Astrocyte (in vitro differentiated cells and primary cell): Measurements from ENCODE around the gene COX4I2. TPM values are rescaled to one million over a fixed set of nuclear protein-coding genes. Genes with fewer than 3 reads are reported as not detected.

Experiments
- DNase-seq: peaks from one replicate; pipeline ENCODE4 v3.0.0-alpha.2; 2010; ENCODE audit warnings: low read depth
- FAIRE-seq: peaks from 2 replicates; lab custom pipeline; 2011; peaks lifted over from hg19 to GRCh38; lab: Jason Lieb, UNC
- H2AFZ ChIP-seq: 2 replicates; pipeline ENCODE4 v1.6.0; 2012; ENCODE audit warnings: low read depth, low read length, inconsistent platforms
- H3K27ac ChIP-seq: 2 replicates; pipeline ENCODE4 v1.5.1; 2011; ENCODE audit warnings: low read depth, low read length, inconsistent platforms
- H3K27me3 ChIP-seq: 2 replicates; pipeline ENCODE4 v1.6.0; 2011; ENCODE audit warnings: low read length, inconsistent platforms; ENCODE audit not compliant: insufficient read depth
- H3K36me3 ChIP-seq: 2 replicates; pipeline ENCODE4 v1.5.1; 2011; ENCODE audit warnings: low read length, inconsistent platforms; ENCODE audit not compliant: insufficient read depth
- H3K4me1 ChIP-seq: 2 replicates; pipeline ENCODE4 v1.5.1; 2011; ENCODE audit warnings: low read length, inconsistent platforms; ENCODE audit not compliant: insufficient read depth
- H3K4me2 ChIP-seq: 2 replicates; pipeline ENCODE4 v1.6.0; 2012; ENCODE audit warnings: low read length, inconsistent platforms
- H3K4me3 ChIP-seq: 2 replicates; pipeline ENCODE4 v1.5.1; 2011; ENCODE audit warnings: low read depth, mild to moderate bottlenecking, low read length, inconsistent platforms; ENCODE audit not compliant: insufficient read depth
- H3K79me2 ChIP-seq: 2 replicates; pipeline ENCODE4 v1.6.0; 2012; ENCODE audit warnings: mild to moderate bottlenecking, low read length, inconsistent platforms; ENCODE audit not compliant: insufficient read depth
- H3K9ac ChIP-seq: 2 replicates; pipeline ENCODE4 v1.6.0; 2012; ENCODE audit warnings: mild to moderate bottlenecking, low read length, inconsistent platforms
- H3K9me3 ChIP-seq: 2 replicates; pipeline ENCODE4 v1.5.1; 2012; ENCODE audit warnings: low read depth, mild to moderate bottlenecking, low read length, inconsistent platforms; ENCODE audit not compliant: insufficient read depth
- H4K20me1 ChIP-seq: 2 replicates; pipeline ENCODE4 v1.6.0; 2012; ENCODE audit warnings: low read length, inconsistent platforms; ENCODE audit not compliant: insufficient read depth
- H3K27ac Mint-ChIP-seq: one replicate; pipeline ENCODE4 v1.8.0; 2021; ENCODE audit warnings: mild to moderate bottlenecking, mixed read lengths; ENCODE audit not compliant: unreplicated experiment
- H3K27me3 Mint-ChIP-seq: one replicate; pipeline ENCODE4 v1.8.0; 2021; ENCODE audit warnings: low read depth, mixed read lengths; ENCODE audit not compliant: unreplicated experiment
- H3K36me3 Mint-ChIP-seq: one replicate; pipeline ENCODE4 v1.8.0; 2021; ENCODE audit warnings: low read depth, mixed read lengths; ENCODE audit not compliant: unreplicated experiment
- H3K4me1 Mint-ChIP-seq: one replicate; pipeline ENCODE4 v1.8.0; 2021; ENCODE audit warnings: low read depth, mixed read lengths; ENCODE audit not compliant: unreplicated experiment
- H3K4me3 Mint-ChIP-seq: one replicate; pipeline ENCODE4 v1.8.0; 2021; ENCODE audit warnings: mild to moderate bottlenecking, moderate library complexity, mixed read lengths; ENCODE audit not compliant: unreplicated experiment
- H3K9me3 Mint-ChIP-seq: one replicate; pipeline ENCODE4 v1.8.0; 2021; ENCODE audit warnings: mild to moderate bottlenecking, mixed read lengths; ENCODE audit not compliant: unreplicated experiment
- CTCF ChIP-seq: IDR thresholded peaks from 2 replicates; pipeline ENCODE4 v1.5.1; 2011; ENCODE audit warnings: low read depth, mild to moderate bottlenecking, inconsistent platforms, low read length, moderate library complexity; ENCODE audit not compliant: insufficient read depth
- EZH2 ChIP-seq: IDR thresholded peaks from 2 replicates; pipeline ENCODE4 v1.6.1; 2012; ENCODE audit warnings: mild to moderate bottlenecking, low read length, inconsistent platforms; ENCODE audit not compliant: insufficient read depth
- total RNA-seq: library from RNA; stranded (reverse); gene quantifications from 2 replicates; pipeline ENCODE4 v1.2.1, GENCODE V29; 2021

COX4I2 gene
- total RNA-seq, 1 donor from 2014 or later, result not detected

GRCh38 chr20:31597481-31597855 is 40.2 kb upstream of the COX4I2 start:
- Histone ChIP-seq H3K4me3 (no peak overlapping the region), H4K20me1 (no peaks in the 10 kb centered on the region), H3K9ac (no peak overlapping the region), H3K79me2 (no peaks in the 10 kb centered on the region), H3K27ac (no peak overlapping the region), H3K36me3 (no peaks in the 10 kb centered on the region), H3K4me2 (no peak overlapping the region), H2AFZ (no peak overlapping the region), H3K9me3 (no peaks in the 10 kb centered on the region), H3K4me1 (peaks cover 27% of the 10 kb centered on the region), H3K27me3 (no peaks in the 10 kb centered on the region)
- Mint-ChIP-seq H3K27me3 (no peaks in the 10 kb centered on the region), H3K4me3 (no peak overlapping the region), H3K4me1 (peaks cover 11% of the 10 kb centered on the region), H3K27ac (no peak overlapping the region), H3K9me3 (peaks cover 4% of the 10 kb centered on the region), H3K36me3 (peaks cover 1% of the 10 kb centered on the region)
- DNase-seq, result no peak
- TF ChIP-seq EZH2 (no peak), CTCF (no peak)
- FAIRE-seq, result no peak

GRCh38 chr20:31602431-31602778 is 35.3 kb upstream of the COX4I2 start:
- Histone ChIP-seq H3K4me2 (peak overlapping the region; percentile 74), H4K20me1 (peaks cover 22% of the 10 kb centered on the region), H3K4me3 (no peak overlapping the region), H3K36me3 (no peaks in the 10 kb centered on the region), H3K27me3 (no peaks in the 10 kb centered on the region), H2AFZ (no peak overlapping the region), H3K9ac (peak overlapping the region; percentile 68), H3K4me1 (peaks cover 28% of the 10 kb centered on the region), H3K79me2 (peaks cover 29% of the 10 kb centered on the region), H3K9me3 (no peaks in the 10 kb centered on the region), H3K27ac (peak overlapping the region; percentile 98)
- peak overlapping the region; percentile 47 for H3K4me3 Mint-ChIP-seq
- no peaks in the 10 kb centered on the region for H3K27me3 Mint-ChIP-seq
- H3K4me1 Mint-ChIP-seq, result peaks cover 19% of the 10 kb centered on the region
- no peaks in the 10 kb centered on the region for H3K36me3 Mint-ChIP-seq
- no peak for FAIRE-seq
- peaks cover 4% of the 10 kb centered on the region for H3K9me3 Mint-ChIP-seq
- H3K27ac Mint-ChIP-seq, result peak overlapping the region; percentile 79
- TF ChIP-seq CTCF (no peak), EZH2 (no peak)
- DNase-seq, result no peak

GRCh38 chr20:31602779-31603441 is 34.8 kb upstream of the COX4I2 start:
- no peaks in the 10 kb centered on the region for H3K36me3 Mint-ChIP-seq
- H3K4me1 ChIP-seq, result peaks cover 33% of the 10 kb centered on the region
- peaks cover 31% of the 10 kb centered on the region for H3K79me2 ChIP-seq
- H3K27ac ChIP-seq, result peak overlapping the region; percentile 98
- H3K4me2 ChIP-seq, result peak overlapping the region; percentile 74
- H3K9me3 ChIP-seq, result no peaks in the 10 kb centered on the region
- no peak overlapping the region for H3K4me3 ChIP-seq
- H3K4me1 Mint-ChIP-seq, result peaks cover 24% of the 10 kb centered on the region
- H3K27me3 Mint-ChIP-seq, result no peaks in the 10 kb centered on the region
- no peak overlapping the region for H2AFZ ChIP-seq
- peak overlapping the region; percentile 47 for H3K4me3 Mint-ChIP-seq
- peaks cover 4% of the 10 kb centered on the region for H3K9me3 Mint-ChIP-seq
- peak overlapping the region; percentile 79 for H3K27ac Mint-ChIP-seq
- no peaks in the 10 kb centered on the region for H3K36me3 ChIP-seq
- peak overlapping the region; percentile 68 for H3K9ac ChIP-seq
- FAIRE-seq (no peak), DNase-seq (peak; percentile 90)
- no peak for TF ChIP-seq EZH2
- peak; percentile 8 for TF ChIP-seq CTCF
- peaks cover 24% of the 10 kb centered on the region for H4K20me1 ChIP-seq
- H3K27me3 ChIP-seq, result no peaks in the 10 kb centered on the region
